HEK293T (cell line): ENCODE data around the gene AGAP3.

Experiments used
- CTCF ChIA-PET: fragments of 350-600 bp; formaldehyde crosslinking; extraction: SDS; loops from one replicate; lab custom pipeline; 2021; ENCODE audit warnings: antibody characterized with exemption, inconsistent platforms; lab: Yijun Ruan, JAX
- POLR2A ChIA-PET: fragments of 350-600 bp; formaldehyde crosslinking; extraction: SDS; loops from one replicate; lab custom pipeline; 2020; ENCODE audit warnings: antibody characterized with exemption, inconsistent platforms; lab: Yijun Ruan, JAX
- DNase-seq: peaks from one replicate; pipeline ENCODE4 v3.0.0; 2012; ENCODE audit warnings: mixed read lengths; ENCODE audit errors: extremely low spot score
- ARNT ChIP-seq: fragments of 450-650 bp; IDR thresholded peaks from 2 replicates; pipeline ENCODE4 v1.6.1; 2017; ENCODE audit warnings: mild to moderate bottlenecking
- BHLHE40 ChIP-seq: fragments of 450-650 bp; IDR thresholded peaks from 2 replicates; pipeline ENCODE4 v1.6.1; 2016; ENCODE audit warnings: mild to moderate bottlenecking, moderate library complexity, borderline replicate concordance
- CTBP1 ChIP-seq: fragments of 450-650 bp; IDR thresholded peaks from 2 replicates; pipeline ENCODE4 v1.6.1; 2016; ENCODE audit warnings: borderline replicate concordance
- ELF4 ChIP-seq: fragments of 450-650 bp; IDR thresholded peaks from 2 replicates; pipeline ENCODE4 v1.6.1; 2017; ENCODE audit warnings: antibody characterized with exemption
- FOXA1 ChIP-seq: fragments of 450-650 bp; IDR thresholded peaks from 2 replicates; pipeline ENCODE4 v1.6.1; 2016; ENCODE audit warnings: mild to moderate bottlenecking
- FOXK2 ChIP-seq: fragments of 450-650 bp; IDR thresholded peaks from 2 replicates; pipeline ENCODE4 v1.6.1; 2016; ENCODE audit warnings: mild to moderate bottlenecking
- FOXM1 ChIP-seq: fragments of 450-650 bp; IDR thresholded peaks from 2 replicates; pipeline ENCODE4 v1.6.1; 2017; ENCODE audit warnings: mild to moderate bottlenecking, borderline replicate concordance
- HDGF ChIP-seq: fragments of 450-650 bp; IDR thresholded peaks from 2 replicates; pipeline ENCODE4 v1.6.1; 2017; ENCODE audit warnings: antibody characterized with exemption, borderline replicate concordance
- L3MBTL2 ChIP-seq: fragments of 450-650 bp; conservative IDR thresholded peaks from 2 replicates; pipeline ENCODE4 v1.6.1; 2016; ENCODE audit warnings: mild to moderate bottlenecking
- LEF1 ChIP-seq: fragments of 450-650 bp; IDR thresholded peaks from 2 replicates; pipeline ENCODE4 v1.6.1; 2017; ENCODE audit warnings: mild to moderate bottlenecking, borderline replicate concordance
- NFRKB ChIP-seq: fragments of 450-650 bp; IDR thresholded peaks from 2 replicates; pipeline ENCODE4 v1.6.1; 2016; ENCODE audit warnings: mild to moderate bottlenecking, moderate library complexity
- PKNOX1 ChIP-seq: fragments of 450-650 bp; IDR thresholded peaks from 2 replicates; pipeline ENCODE4 v1.6.1; 2016
- SP1 ChIP-seq: fragments of 450-650 bp; IDR thresholded peaks from 2 replicates; pipeline ENCODE4 v1.6.1; 2017
- SUZ12 ChIP-seq: fragments of 450-650 bp; IDR thresholded peaks from 2 replicates; pipeline ENCODE4 v1.6.1; 2016; ENCODE audit warnings: mild to moderate bottlenecking
- TARDBP ChIP-seq: fragments of 450-650 bp; IDR thresholded peaks from 2 replicates; pipeline ENCODE4 v1.6.1; 2016
- ZNF384 ChIP-seq: fragments of 450-650 bp; IDR thresholded peaks from 2 replicates; pipeline ENCODE4 v1.6.1; 2016

The AGAP3 gene

DNA sequence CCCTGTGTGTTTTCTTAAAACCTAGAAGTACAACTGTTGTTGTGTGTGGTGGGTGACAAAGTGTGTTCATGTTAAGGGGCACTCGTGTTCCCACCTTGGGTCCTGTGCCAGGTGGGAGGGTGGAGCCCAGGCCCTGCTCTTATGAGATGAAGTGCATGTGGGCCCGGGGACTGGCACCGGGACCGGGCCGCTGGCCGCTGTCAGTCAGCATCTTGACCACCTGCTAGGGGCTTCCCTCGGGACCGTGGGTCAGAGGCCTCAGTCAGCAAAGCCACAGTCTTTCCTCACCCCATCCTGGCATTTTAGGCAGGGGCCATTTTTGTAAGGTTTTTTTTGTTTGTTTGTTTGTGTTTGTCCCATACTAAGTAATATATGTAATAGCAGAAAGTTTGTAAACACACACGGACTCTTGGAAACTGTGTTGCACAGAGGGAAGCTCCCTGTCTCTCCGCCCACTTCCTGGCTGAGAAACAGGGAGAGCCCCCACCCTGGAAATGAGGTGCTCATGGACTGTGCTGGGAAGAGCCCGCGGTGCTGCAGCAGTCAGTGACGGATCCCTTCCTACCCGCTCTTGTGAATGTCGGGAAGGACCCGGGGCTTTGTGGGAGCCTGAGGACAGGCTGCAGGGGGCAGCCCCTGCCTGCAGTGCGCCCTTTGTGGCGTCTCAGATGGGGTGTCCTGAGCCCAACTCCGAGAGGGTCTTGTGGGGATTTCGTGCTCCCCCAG, 13.4 kb downstream of the AGAP3 start:
- CTCF ChIA-PET, result no interaction called here
- TF ChIP-seq LEF1, result no peak
- no peak for TF ChIP-seq ZNF384
- TF ChIP-seq FOXM1, result no peak
- no peak for TF ChIP-seq NFRKB
- TF ChIP-seq FOXK2, result no peak
- no peak for TF ChIP-seq L3MBTL2
- no peak for TF ChIP-seq PKNOX1
- TF ChIP-seq SP1, result no peak
- TF ChIP-seq HDGF, result no peak
- no peak for TF ChIP-seq SUZ12
- no peak for TF ChIP-seq ELF4
- DNase-seq, result no peak
- POLR2A ChIA-PET, result no interaction called here

DNA sequence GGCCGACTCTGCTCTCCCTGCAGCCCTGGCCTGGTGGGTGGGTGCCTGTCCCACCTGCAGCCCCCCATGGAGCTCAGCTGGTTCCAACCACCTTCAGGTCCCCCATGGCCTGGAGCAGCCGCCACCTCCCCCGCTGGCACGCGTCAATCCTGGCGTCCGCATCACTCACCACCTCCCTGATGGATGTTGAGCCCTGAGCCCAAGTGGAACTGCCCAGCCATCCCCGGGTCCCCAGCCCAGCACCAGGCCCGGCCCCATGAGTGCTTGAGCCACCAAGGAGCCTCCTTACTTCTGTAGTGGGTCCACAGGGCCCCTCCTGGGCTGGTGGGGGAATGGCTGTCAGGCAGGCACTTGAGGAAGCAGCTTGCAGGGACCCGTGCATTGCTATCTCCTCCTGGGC, 14.6 kb downstream of the AGAP3 start:
- no peak for DNase-seq
- TF ChIP-seq PKNOX1 (no peak), FOXM1 (no peak), FOXK2 (no peak), BHLHE40 (no peak), ZNF384 (no peak), TARDBP (no peak), SUZ12 (no peak), HDGF (no peak)
- ChIA-PET POLR2A (no interaction called here), CTCF (interaction anchor here (1.3 to 1.5 kb wide), 2 partner anchors 10 to 13 kb away, joined by 3 to 4 read pairs; no protein-coding TSS in a partner anchor)

GRCh38 chr7:151101621-151102396, 15.5 kb downstream of the AGAP3 start:
- POLR2A ChIA-PET, result interaction anchor here (0.7 to 2.0 kb wide), 2 partner anchors 14 to 16 kb away, joined by 3 to 7 read pairs; partner anchors contain the start of gene AGAP3
- CTCF ChIA-PET, result interaction anchor here (1.5 kb wide), 1 partner anchor 9 kb away, joined by 3 read pairs; no protein-coding TSS in a partner anchor
- TF ChIP-seq PKNOX1, result no peak
- TF ChIP-seq NFRKB, result no peak
- TF ChIP-seq HDGF, result no peak
- no peak for TF ChIP-seq SP1
- no peak for DNase-seq

DNA sequence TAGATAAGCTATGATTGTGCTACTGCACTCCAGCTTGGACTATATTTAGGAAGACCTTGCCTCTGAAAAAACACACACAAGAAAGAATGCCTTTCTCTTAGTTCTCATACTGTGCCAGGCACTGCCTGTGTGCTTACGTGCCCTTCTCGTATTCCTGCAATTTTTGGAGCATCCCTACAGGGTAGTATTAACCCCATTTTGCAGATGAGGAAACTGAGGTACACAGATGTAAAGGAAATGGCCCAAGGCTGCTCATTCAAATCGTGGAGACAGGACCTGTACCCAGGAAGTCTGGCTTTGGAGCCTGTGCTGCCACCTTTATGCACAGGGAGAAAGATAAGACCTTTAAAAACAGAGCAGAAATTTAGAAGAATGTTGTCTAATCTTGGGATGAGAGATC, 16.7 kb downstream of the AGAP3 start:
- POLR2A ChIA-PET, result interaction anchor here (1.7 to 2.0 kb wide), 2 partner anchors 17 to 22 kb away, joined by 4 to 7 read pairs; partner anchors contain the start of genes AGAP3 and FASTK
- CTCF ChIA-PET, result no interaction called here
- DNase-seq, result no peak
- TF ChIP-seq ZNF384 (no peak), TARDBP (no peak), SUZ12 (no peak), ARNT (no peak), NFRKB (no peak), HDGF (no peak), PKNOX1 (no peak), SP1 (no peak), LEF1 (no peak), CTBP1 (no peak)

DNA sequence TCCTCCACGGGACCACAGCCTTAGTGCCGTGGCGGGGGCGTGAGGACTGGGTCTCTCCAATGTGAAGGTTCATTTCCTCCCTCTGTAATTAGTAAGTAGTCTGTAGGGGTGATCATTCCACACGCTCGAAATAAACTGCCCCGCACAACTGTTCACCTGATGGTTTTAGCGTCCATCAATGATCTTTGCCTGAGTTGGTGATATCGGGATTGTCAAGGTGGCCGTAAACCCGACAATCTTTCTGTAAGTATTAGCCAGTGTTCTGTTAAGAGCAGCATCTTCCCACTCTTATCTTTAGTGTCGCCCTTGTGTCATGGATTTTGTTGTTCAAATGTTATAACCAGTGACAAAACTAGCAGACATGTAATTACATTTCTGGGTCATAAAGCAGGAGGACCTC, 17.7 kb downstream of the AGAP3 start:
- TF ChIP-seq FOXA1, result no peak
- no peak for TF ChIP-seq BHLHE40
- TF ChIP-seq FOXM1, result no peak
- TF ChIP-seq HDGF, result no peak
- no peak for TF ChIP-seq SUZ12
- CTCF ChIA-PET, result no interaction called here
- POLR2A ChIA-PET, result interaction anchor here (1.7 to 2.0 kb wide), 2 partner anchors 18 to 23 kb away, joined by 4 to 7 read pairs; partner anchors contain the start of genes AGAP3 and FASTK
- no peak for DNase-seq
